MV-4-11 (cell line): Measurements from ENCODE around the gene ATXN7.

Experiments used
- DNase-seq: peaks from one replicate; lab custom pipeline; 2025; lab: John Stamatoyannopoulos, UW

Gene ATXN7

DNA sequence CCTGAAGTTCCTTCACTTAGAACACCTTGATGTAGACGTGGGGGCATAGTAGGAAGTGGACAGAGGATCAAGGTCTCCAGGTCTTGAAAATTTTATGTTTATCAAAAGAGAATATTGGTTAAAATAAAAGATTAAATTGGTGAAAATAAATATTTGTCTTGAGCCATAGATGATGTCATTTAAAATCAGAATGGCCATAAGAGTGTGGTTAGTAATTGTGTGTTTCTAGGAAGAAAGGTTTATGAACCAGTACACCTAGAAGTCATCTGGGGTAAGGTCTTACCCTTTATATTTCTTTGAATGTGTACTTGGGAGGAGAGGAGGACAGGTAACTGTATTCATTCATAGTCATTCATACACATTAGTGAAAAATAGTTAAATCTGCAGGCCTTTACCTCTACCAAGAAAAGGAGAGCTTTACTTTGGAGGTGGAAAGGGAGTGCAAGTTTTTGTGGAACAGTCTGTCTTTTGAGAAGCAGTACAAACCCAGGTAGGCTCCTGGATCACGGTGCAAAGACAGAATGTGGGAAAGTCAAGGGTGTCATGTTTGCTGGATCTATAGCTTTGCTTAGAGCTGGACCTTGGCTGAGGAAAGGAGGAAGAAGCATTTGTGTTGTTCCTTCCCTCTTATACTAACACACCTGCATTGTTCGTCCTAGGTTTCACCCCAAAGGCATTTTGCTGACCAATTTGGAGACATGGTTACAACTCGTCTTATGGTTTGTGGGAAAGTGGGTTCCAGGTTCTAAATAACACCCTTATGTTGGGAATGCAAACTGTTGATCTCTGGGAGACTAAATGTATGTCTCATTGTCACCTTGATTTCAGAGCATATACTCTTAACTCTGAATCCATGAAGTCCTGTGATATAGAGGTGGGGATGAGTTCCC lies 42.3 kb downstream of the ATXN7 start:
- DNase-seq = no peak

DNA sequence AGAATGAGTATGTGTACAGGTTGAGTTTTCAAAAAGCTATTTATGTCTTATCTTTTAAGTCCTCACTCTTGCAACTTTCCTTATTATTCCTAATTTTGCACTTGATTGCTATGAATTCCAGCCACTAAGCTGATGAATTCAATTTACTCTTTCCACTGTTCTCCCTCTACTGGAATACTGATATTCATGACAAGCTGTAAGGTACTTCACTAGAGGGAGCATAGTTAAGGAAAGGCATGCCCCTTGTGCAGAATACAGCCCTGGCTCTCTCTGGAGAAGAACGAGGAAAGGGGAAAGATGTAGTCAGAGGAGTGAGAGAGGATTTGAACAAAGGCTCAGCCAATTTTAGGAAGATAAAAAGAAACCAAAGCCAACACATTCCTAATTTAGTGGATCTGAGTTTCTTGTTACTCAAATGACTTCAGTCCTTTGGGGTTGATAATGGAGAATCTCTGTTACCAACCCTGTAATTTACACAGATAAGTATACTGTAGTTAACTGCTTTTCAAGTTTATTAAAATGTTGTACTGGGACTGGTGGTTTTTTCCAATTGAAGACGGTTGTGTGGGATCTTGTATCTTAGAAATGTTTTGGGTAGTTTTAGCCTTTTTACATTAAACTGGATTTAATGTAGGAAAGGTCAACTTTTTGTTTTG lies 44.5 kb downstream of the ATXN7 start:
- DNase-seq = no peak

DNA sequence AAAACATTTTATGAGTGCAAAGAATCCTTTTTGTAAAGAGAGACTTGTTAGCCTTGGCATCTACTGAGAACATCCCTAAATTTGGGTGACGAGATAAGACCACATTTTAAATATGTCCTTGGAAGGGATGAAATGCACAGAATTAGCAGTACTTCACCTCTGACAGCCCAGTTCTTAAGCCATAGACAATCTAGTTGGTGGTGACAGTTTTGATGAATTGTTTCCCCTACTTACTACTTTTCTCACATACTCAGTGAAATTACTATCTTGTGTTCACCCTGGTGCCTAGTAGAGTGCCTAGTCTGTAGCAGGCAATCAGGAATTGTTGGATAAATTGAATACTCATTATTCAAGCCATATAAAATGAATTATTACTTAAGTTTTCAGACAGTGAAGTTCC lies 45.1 kb downstream of the ATXN7 start:
- no peak for DNase-seq

DNA sequence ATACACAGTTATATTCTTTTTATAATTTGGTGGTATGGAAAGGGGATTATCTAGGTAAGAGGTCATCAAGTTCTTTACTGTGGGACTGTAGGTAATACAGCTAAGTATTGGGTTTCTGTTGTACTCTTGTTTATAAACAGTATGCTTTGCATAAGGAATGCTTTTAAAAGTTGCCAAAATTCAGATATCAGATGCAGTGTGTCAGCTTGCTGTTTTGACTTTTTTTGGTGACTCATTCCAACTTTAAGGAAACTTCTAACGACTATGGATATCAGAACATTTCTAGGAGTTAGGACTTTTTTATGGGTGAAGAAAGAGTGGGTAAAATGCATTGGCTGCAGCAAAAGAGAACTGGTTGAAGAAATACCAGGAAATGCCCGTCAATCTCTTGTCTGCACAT lies 45.8 kb downstream of the ATXN7 start:
- no peak for DNase-seq

DNA sequence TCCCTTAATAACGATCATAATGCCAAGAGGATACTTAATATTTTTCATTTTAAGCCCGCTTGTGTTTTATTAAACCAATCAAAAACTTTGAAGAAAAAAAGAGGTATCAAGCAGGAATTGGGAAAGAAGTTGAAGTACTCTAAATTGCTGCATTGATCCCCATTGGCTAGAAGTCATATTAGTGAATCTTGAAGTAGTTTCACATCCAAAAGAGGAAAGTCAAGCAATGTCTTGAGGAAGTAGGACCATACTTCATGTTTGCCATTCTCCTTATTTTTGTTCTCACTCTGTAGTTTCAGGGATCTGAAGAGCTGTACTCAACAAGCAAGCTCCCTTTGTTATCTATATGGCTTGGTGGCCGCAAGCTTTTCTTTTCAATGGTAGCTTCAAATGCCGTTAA lies 46.3 kb downstream of the ATXN7 start:
- DNase-seq = peak; percentile 68

DNA sequence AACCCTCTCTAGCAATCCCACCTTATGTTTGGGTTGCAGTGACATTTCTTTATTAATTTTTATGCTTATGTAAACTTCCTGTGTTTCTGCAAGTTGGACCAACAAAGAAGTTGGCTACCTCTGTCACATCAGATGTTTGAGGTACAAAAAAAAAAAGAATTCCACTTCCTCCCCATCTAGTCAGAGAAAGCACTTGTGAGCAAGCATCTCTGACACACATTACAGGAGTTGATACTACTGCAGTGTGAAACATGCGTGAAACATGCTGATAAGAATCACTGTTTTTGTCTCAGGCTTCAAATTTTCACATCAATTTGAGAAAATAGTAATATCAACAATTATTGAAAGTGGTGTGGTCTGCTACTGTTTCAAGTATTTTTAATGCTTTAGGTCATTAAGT lies 47.2 kb downstream of the ATXN7 start:
- no peak for DNase-seq

DNA sequence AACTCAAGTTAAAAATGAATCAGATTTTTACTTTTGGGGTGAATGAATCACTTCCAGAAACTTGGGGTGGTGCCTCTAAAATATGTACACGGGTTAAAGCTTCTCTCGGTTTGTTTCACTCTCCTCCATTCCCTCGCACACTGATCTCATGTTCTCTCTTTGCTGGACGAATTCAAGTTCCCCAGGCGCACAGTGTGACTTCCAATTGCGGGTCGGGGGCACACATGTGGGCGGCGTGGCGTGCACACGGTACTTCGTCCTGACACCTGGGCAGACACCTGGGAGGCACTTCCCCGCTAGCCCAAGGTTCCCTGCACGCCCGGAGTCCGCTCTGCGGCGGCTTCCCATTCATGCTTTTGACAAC lies 47.8 kb downstream of the ATXN7 start:
- DNase-seq = no peak

DNA sequence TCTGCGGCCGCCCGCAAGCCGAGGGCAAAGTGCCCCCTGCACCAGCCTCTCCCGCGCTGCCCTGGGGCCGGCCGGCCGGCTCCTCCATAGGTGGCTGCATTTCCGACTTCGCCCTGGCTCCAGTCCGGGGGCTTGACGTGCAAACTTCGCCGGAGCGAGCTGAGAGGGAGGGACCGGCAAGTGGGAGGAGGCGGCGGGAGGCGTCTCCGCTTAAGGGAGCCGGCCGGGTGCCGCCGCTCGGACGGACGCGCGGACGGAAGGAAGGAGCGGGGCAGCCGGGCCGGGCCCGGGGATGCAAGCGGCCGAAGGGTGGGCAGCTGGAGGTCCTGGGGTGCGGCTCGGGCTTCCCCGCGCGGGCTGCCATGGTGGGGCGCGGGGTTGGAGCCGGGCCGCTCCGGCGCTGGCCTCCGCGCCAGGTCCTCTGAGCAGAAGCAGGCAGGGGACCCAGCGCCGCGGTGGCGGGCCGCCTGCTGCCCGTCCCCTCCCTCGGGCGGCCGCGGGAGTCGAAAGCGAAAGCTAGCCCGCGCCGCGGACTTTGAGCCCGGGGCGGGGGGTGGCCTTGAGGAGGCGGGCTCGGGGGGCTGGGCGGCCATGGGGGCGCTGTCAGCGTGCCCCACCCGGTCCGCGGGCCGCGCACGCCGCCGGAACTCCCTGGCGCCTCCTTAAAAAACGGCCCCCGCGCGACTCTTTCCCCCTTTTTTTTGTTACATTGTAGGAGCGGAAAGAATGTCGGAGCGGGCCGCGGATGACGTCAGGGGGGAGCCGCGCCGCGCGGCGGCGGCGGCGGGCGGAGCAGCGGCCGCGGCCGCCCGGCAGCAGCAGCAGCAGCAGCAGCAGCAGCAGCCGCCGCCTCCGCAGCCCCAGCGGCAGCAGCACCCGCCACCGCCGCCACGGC lies 48.5 kb downstream of the ATXN7 start, which contains the start of gene SCAANT1:
Gene SCAANT1 (minus strand): TSS at position 511 of the 895 bp plus-strand sequence.
- peak; percentile 63 for DNase-seq

DNA sequence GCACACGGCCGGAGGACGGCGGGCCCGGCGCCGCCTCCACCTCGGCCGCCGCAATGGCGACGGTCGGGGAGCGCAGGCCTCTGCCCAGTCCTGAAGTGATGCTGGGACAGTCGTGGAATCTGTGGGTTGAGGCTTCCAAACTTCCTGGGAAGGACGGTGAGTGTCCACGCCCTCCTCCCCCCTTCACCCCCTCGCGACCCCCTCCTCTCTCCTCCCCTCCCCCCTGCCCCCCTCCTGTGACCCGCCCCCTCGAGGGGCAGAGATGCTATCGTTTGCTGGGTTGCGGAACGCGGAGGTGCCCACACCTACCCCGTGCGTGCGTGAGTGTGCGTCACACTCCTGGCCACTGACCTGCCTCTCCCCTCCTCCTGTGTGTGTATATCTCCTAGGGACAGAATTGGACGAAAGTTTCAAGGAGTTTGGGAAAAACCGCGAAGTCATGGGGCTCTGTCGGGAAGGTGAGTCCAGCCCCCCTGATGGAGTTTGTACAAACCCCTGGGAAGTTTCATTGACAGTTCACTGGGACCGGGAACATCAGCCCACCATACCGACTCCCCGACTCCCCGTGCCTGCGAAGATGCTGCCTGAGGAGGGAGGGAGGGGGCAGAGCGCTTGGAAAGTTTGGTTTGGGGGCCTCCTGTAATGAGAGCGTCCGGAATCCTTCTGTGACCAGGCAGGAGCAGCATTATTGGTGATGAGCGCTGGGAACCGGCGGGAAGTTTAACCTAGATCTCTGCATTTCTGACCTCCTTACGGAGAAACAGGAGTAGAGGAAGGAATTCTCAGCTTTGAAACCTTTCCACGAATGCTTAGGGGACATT lies 49.3 kb downstream of the ATXN7 start:
- no peak for DNase-seq

DNA sequence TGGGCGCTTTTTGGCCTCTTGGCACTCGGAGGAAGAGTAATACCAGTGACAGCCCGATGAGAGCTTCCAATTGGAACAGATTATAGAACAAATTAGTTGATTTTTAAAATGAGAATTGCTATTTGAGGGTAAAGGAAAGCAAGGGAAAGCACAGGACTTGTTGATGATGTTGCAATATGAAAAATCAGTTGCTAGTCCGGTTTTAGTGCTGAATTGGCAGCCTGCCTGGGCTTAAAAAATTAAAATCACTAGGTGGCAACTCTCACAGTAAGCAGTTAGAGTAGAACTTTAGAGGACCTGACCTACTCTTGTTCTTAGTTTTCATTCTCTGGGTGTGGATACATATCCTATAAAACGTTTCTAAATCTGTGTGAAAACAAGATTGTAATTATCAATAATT lies 50.6 kb downstream of the ATXN7 start:
- peak; percentile 29 for DNase-seq

DNA sequence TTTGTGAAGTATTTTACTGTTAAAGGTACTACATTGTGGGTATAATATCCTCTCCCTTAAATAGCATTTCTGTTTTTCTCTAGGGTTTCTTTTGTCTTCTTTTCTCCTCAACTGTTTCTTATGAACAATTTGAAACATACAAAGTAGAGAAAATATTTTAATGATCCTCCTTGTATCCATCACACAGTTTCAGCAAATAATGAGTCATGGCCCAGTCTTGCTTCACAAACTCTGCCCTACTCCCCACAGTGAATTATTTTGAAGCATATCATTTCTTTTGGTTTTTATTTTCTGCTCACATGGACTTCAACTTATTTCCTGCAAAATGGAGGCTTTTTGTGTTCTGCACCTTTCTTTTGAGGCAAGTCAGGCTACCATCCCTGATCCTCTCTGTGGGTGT lies 54.7 kb downstream of the ATXN7 start:
- DNase-seq = no peak

DNA sequence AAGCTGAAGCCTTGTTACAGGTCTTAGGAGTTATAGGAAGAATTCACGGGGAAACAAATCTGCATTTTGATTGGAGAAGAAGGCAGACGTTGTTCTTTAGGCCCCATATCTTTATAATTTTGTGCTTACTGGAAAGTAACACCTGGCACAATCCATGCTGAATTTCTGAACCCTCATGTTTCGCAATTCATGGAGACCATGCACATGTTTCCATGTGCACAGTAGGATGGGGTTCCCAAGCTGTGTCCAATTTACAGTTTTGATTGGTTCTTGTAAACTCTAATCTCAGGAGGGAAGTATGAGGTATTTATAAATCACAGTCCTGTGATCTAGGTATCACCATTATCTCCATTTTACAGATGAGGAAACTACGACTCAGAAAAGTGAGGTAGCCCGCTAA lies 56.3 kb downstream of the ATXN7 start:
- DNase-seq = no peak

DNA sequence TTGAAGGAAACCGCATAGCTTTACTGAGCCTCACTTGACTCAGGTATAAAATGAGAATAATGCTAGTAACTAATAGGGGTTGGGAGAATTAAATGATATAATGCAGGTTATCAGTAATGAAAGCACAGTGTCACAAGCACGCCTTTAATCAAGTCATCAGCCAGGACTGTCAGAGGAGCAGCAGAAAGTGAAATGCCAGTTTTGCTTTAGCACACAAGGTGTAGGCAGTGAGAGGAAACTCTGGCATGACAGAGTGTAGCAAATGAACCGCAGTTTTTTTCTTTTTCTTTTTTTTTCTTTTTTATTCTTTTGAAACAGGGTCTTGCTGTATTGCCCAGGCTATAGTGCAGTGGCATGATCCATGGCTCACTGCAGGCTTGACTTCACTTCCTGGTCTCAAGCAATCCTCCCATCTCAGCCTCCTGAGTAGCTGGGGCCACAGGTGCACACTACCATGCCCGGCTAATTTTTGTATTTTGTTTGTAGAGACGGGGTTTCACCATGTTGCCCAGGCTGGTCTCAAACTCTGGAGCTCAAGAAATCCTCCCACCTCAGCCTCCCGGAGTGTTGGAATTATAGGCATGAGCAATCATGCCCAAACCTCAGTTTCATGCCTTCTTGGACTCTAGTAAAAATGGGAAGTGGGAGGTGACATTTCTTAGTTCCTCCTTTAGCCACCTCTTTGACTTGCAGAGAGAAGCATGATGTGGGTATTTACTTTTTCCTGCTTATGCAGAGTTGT lies 58.2 kb downstream of the ATXN7 start:
- peak; percentile 94 for DNase-seq

DNA sequence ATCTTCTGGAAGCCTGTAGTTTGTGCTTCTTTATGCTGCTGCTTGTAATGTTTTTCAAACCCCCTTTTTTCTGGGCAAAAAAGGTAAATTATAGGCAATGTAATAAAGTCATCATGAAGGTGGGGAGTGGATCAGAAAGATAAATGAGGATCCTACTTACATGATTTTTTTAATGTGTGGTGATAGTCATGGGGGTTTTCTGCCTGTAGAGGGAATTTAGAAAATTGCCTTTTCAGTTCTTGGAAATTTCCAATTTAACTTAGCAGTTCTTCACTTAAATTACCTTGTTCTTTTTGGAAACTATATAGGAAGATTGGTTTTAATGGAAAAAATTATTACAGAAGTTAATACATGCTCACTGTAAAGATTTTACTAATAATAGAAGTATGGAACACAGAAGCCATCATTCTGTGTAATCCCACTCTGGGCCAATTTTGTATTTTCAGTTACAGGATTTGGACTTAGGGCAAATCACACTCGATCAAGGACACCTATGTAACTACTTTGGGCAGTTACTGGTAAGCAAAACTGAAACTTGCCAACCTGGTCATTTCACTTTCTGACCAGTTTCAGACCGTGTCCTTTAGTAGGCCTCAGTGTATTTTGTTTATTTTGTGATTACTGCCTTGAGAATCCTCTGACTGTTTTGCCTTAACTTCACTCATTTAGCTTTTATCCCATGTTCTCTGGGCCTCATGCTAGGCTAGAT lies 59.0 kb downstream of the ATXN7 start:
- DNase-seq = no peak

DNA sequence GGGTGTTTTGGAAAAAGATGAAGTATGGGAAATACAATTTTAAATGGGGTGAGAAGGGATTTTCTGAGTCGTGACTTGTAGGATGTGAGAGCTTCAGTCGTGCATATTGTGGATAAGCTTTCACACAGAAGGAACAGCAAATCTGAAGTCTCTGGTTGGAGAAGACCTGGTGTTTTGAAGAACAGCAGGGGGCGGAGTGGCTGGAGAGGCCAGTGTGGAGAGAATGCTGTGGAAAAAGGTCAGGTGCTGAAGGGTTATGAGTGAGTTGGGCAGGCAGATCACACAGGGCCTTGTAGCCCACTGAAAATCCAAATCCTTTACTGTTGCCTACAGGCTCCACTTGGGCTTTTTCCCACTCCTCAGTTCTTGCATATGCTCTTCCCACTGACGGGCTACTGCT lies 62.6 kb downstream of the ATXN7 start:
- no peak for DNase-seq

DNA sequence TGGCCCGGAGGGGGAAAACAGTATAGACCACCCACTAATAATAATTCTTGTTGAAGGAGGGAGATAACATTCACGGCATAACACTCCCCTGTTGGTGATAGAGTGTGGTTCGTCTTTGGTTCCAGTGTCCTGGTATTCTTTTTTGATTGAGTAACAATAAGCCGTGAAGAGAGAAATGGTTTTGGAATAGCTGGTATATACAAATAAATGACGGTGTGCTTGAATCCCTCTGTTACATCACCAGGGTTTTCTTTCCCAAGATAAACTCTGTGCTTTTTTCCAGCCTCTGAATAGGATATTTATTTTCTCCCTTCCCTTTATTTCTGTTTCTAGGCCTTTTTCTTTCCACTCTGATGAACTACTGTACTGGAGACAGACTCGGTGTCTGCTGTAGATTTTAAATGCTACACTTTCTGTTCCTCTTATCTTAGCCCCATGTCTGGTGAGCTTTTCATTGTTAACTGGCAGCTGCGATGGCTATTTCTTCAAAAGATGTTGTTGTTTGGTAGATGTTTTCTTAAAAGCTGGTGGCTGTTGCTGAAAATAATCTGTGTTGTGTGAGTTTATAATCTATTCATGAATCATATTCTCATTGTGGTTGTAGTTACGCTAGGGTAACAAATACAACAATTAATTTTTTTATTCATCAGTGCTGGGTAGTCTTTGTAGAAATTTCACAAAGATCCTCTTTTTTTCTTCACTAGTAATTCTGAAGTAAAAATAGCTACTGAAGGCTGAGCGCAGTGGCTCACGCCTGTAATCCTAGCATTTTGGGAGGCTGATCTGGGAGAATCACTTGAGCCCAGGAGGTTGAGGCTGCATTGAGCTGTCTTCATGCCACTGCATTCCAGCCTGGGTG lies 64.0 kb downstream of the ATXN7 start:
- peak; percentile 72 for DNase-seq

DNA sequence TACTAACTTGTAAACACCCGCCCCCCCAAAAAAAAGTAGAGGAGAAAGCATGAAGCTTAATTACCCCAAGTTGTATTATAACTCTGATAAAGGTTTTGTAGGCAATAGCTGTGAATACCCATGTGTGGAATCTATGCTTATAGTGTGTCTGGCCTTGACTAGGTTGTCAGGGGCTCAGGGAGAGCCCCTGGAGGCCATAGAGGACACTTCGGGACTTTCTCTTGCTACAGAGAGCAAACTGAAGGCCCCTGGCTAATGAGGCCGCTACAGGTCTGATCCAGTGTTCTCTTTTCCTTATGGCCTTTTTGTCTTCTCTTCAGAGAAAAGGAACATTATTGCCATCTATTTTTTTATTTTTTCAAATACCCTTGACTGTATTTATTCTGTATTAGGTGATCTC lies 67.6 kb downstream of the ATXN7 start:
- DNase-seq = no peak

DNA sequence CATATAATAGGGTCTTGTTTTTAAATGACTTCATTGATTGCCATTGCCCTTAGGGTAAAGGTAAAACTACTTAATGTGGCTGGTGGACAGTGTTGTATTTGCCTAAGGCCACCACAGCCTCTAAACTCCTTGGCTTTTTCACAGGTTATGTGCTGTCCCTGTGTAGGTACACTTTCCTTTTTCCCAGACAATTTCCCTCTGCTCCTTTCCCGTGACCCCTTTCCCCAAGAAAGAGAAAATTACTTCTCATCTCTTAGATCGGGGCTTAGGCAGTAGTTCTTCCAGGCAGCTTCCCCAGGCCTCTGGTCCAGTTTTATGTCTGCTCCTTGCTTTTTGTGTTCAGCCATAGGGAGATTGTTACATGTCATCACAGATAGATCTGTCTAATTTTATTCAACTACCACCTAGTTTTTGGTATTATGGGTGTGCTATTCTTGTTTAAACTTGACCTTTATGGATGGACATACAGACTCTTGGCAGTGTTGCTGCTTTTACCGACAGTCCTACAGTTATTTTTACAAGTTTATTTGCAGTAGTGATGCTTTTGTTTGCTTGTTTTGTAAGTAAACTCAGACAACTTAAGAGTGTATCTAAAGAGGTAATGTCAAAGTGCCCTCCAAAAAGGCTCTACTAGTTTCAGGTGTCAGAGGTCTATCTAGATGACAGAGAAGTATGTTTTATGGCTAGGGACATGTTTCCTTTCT lies 69.0 kb downstream of the ATXN7 start:
- DNase-seq = no peak

DNA sequence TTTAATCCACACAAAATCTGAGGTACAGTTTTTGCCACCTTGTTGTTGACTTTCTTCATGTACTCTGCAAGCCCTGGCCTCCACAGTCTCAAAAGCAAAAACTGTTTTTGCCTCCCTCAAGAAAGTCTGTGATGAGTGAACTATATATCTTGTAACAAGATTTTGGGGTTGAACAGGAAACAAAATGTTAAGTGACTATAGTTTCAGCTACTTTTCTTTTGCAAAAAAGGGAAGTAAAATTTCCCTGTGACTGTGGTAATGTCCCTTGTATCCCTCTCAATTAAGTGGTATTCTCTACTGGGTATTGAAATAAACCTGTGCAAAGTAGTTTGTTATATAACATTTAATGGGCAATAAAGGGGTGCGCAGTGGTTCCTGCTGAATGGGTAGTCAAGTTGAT lies 69.8 kb downstream of the ATXN7 start:
- DNase-seq = peak; percentile 85
